D721Med (cell line): ENCODE measurements around the gene ATP6V0B.

Source experiments
- DNase-seq: peaks from one replicate; pipeline ENCODE4 v3.0.0; 2011; ENCODE audit warnings: low spot score; ENCODE audit not compliant: insufficient read length
- FAIRE-seq: peaks from 2 replicates; lab custom pipeline; 2011; peaks lifted over from hg19 to GRCh38; lab: Jason Lieb, UNC
- TF ChIP-seq, protein P1 (sequence below): IDR thresholded peaks from 2 replicates; pipeline ENCODE4 v1.5.1; 2012; ENCODE audit warnings: mild to moderate bottlenecking, control low read depth; ENCODE audit not compliant: insufficient read depth; ENCODE audit errors: missing control alignments

Gene ATP6V0B

DNA sequence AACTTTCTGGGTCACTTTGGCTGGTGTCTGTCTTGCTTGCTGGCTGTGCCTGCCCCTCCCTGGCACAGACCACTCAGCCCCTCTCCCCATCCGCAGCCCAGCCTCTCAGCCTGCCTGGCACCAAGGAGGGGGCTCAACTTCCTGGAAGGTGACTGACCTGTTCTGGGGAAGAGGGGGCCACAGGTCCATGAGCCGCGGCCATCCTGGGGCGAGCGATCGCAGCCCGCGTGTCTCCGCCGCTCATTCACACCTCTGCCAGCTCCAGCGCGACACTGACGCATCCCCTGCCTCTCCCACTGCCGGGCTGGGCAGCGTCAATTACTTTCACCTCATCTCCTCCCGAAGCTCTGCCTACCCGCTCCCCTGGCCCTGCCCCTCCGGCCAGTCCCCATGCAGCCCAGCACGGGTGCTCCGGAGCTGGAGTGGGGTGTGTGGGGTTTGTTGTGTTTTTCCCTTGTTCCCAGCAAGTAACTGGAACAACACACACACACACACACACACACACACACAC is 42.2 kb downstream of the ATP6V0B start:
- FAIRE-seq (no peak), DNase-seq (no peak)
- TF ChIP-seq, protein P1, sequence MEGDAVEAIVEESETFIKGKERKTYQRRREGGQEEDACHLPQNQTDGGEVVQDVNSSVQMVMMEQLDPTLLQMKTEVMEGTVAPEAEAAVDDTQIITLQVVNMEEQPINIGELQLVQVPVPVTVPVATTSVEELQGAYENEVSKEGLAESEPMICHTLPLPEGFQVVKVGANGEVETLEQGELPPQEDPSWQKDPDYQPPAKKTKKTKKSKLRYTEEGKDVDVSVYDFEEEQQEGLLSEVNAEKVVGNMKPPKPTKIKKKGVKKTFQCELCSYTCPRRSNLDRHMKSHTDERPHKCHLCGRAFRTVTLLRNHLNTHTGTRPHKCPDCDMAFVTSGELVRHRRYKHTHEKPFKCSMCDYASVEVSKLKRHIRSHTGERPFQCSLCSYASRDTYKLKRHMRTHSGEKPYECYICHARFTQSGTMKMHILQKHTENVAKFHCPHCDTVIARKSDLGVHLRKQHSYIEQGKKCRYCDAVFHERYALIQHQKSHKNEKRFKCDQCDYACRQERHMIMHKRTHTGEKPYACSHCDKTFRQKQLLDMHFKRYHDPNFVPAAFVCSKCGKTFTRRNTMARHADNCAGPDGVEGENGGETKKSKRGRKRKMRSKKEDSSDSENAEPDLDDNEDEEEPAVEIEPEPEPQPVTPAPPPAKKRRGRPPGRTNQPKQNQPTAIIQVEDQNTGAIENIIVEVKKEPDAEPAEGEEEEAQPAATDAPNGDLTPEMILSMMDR, result no peak

DNA sequence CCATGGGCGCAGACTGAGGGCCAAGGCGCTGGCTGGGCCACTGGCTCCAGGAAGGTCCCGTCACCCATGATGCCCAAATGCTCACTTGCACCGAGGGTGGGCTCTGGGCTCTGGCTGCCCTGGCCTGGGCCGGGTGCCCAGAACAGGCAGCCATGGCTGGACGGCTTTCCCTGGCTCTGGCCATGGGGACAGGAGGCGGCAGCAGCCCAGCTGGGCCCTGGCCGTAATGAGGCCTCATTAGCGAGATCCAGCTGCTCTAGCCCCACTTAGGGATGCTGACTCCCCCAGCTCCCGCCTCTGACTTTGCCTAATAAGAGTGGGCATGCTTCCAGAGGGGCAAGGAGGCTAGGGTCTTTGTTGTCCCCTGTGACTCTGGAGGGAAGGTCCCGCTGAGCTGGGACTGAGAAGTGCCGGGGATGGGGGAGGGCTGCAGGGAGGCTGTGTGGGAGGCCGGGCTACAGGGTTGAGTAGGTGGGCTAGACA is 44.7 kb downstream of the ATP6V0B start:
- TF ChIP-seq, protein P1, result no peak
- DNase-seq (no peak), FAIRE-seq (no peak)

DNA sequence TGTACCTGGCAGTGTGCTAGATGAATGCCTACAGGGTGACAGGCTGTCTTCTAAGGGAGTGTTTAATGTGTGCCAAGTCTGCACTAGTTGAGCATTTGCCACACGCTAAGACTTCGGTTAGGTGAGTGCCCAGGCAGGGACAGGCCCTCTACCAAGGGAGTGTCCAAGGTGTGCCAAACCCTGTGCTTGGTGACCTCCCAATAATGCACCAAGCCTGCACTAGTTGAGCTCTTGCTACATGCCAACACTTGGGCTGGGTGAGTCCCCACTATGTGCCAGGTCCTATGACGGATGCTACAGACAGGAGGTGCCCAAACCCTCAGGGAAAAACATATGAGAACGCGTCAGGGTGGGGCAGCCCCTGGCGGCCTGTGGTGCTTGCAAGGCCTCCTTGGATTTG is 45.7 kb downstream of the ATP6V0B start:
- DNase-seq, result no peak
- FAIRE-seq, result no peak

DNA sequence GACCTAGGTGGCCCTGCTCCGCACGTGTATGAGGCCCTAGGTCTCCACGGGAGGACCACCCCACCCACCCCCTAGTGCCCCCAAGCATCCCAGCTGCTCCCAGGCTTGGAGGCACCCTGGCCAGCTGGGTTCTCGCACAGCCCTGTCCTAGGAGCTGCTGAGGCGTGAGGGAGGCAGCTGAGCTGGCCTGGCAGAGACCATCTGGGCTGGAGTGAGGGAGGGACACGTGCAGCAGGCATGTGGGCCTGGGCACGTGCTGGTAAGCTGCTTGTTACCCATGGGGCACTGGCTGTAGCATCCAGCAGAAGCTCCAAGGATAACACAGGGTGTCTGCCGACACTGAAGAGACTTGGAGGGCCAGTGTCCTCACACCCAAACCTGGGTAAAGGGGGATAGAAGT is 46.4 kb downstream of the ATP6V0B start:
- TF ChIP-seq, protein P1, result no peak
- DNase-seq (no peak), FAIRE-seq (no peak)

More for the DNA sequence above, 45.7 kb downstream of the ATP6V0B start:
- TF ChIP-seq, protein P1, result no peak

DNA sequence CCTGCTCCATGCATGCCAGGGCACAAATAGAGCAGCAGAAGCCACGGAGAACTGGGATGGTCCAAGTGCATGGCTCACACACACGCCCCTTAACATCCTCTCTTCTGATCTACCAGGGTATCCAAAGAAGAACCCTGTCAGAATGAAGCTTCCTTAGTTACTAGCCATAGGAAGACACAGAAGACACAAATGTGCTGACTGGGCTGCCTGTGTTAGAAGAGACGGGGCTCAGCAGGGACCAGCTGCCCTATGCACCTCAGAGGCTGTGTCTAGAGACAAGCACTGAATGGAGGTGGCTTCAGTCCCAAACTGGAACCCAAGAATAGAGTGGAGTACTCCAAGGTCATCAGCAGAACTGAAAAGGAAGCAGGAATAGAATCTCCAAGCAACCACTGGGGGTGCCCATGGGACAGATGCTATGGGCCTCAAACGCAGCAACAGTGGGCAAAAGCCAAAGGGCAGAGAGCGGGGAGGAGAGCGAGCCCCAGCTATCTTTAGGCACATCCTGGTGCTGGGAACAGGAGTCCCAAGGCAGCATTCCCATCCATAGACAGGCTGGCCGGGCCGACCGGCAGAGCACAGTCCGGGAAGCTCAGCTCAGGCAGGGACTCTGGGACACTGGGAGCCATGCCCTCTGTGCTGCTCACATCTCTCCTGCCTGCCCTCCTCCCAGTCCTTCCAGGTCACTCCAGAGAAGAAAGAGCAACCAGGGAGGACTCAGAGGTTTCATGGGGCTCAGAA is 47.0 kb downstream of the ATP6V0B start:
- FAIRE-seq (no peak), DNase-seq (no peak)
- TF ChIP-seq, protein P1, result no peak

DNA sequence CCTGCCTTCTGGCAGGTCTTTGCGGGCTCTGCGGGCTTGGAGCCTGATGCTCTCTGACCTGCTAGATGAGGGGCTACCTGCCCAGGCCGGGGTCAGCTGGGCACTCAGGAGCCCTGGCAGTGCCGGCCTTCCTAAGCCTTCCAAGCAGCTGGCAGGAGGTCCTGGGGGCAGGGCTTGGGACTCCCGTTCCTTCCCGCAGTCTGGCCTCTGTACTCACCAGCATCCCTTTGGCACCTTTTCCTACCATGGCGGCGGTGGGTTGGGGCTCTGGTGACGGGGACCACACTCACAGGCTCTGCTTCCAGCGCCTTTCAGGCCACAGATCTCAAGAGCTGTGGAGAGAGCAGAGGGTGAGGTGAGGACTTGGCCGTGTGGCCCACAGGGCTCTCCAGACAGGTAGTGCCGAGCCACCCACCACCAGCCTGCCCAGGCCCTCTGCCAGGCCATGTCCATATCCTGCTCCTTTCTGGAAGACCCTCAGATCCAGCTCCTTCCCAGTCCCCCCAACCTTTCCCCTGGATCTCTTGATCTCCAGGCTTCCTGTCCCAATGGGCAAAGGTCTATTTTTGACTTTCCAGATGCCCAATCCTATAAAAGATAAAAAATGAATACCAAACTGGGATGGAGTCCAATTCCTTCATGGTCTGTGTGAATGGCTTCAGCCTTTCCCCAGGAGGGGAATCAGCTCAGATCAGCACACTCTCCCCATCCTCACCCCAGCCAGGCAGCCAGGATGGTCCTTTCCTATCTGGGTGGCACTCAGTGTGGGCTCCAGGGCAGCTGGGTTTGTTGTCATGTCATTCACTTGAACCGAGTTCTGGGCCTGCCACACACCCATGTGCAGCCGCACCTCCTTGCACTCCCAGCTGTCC is 49.5 kb downstream of the ATP6V0B start:
- FAIRE-seq, result no peak
- TF ChIP-seq, protein P1, result no peak
- DNase-seq, result no peak
